GM18498 (cell line): ENCODE measurements around the gene EMID1.
"Not testable (repeated sequence)": the region's sequence is repeated elsewhere in the genome, so short reads cannot be mapped to it uniquely, and the experiment has no call there.

Experiments
- ATAC-seq: cut with Tn5 transposase; IDR thresholded peaks from one replicate; pipeline ENCODE4 v1.9.1; 2021; ENCODE audit warnings: mild to moderate bottlenecking, moderate library complexity; ENCODE audit not compliant: unreplicated experiment

EMID1 gene

DNA sequence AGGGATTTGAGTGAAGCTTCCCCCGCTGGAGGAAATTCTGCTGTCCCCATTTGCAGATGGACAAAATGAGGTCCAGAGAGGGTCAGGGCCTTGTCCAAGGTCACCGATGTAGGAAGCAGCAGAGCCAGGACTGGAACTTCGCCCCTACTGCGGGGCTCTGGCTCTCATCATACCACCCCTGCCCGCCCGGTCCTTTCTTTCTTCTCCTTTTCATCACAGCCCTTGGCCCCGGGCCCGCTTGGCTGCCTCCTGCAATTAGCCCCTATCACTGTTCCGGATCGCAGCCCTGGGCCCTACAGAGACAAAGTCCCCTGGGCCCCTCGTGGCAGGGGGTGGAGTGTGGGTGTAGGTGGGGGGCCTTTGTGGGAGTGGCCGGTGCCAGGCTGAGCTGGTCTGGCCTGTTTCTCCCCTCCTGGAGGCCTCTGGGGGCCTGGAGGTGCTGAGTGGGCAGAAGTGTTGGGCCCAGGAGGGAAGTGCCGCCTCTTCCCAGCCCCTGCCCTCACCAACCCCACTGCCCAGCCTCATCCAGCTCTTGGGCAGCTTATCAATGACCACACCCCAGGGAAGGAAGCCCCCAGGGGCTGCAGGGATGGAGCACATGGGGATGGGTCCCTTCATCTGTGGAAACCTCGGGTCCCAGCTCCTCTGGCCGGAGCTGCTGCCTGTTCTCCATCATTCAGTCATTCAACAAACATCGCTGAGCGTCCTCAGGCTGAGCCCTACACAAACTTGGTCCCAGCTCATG is 3.4 kb downstream of the EMID1 start:
- ATAC-seq: no peak

DNA sequence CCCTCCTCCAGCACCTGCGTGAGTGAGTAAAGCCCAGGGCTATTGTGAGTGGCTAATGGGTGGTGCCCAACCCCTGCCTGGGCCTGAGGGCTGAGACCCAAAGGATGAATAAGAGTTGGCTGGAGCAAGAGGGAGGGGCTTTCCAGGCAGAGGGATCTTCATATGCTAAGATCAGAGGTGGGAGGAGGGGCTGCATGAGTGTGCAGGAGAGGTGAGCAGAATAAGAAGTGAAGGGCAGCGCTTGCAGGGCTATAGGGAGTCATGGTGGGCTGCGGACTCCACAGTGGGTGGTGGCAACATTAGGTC is 3.9 kb downstream of the EMID1 start:
- no peak for ATAC-seq

- no peak for ATAC-seq
Measured at GRCh38 chr22:29211066-29211465, 5.4 kb downstream of the EMID1 start.

DNA sequence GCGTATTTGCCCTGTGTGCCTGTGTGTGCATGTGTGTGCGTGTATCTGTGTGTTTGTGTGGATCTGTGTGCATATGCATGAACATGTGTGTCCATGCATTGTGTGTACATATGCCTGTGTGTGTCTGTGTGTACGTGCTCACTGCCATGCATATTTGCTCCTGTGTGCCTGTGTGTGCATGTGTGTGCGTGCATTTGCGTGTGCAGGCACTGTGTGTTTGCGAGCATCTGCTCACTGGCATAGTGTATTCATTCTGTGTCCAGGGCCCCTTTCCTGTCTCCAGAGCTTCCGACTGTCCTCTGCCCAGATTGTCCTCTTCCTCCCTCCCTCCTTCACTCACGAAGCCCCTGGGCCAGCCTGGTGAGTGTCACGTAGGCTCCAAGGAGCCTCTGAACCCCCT is 5.8 kb downstream of the EMID1 start:
- ATAC-seq: no peak

- no peak for ATAC-seq
Measured at GRCh38 chr22:29212743-29213142, 7.0 kb downstream of the EMID1 start.

GRCh38 chr22:29213493-29213892 is 7.8 kb downstream of the EMID1 start:
- ATAC-seq: no peak

GRCh38 chr22:29214232-29214631 is 8.5 kb downstream of the EMID1 start:
- ATAC-seq: no peak

GRCh38 chr22:29215012-29215860 is 9.5 kb downstream of the EMID1 start:
- no peak for ATAC-seq

- no peak for ATAC-seq
Measured at GRCh38 chr22:29216011-29216872, 10.5 kb downstream of the EMID1 start.

- ATAC-seq: no peak
Measured at GRCh38 chr22:29216873-29217666, 11.4 kb downstream of the EMID1 start.

GRCh38 chr22:29217827-29218757 is 12.4 kb downstream of the EMID1 start:
- ATAC-seq: no peak

- ATAC-seq: no peak
Measured at GRCh38 chr22:29218758-29219408, 13.2 kb downstream of the EMID1 start.

DNA sequence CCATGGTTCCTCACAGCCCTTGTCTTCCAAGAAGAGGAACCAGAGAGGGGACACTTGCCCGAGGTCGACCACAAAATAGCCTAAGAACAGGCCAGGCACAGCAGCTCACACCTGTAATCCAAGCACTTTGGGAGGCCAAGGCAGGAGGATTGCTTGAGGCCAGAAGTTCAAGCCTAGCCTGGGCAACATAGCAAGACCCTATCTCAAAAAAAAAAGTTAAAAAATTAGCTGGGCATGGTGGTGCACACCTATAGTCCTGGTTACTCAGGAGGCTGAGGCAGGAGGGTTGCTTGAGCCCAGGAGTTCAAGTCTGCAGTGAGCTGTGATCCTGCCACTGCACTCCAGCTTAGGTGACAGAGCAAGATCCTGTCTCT is 13.7 kb downstream of the EMID1 start:
- ATAC-seq: not testable (repeated sequence)

DNA sequence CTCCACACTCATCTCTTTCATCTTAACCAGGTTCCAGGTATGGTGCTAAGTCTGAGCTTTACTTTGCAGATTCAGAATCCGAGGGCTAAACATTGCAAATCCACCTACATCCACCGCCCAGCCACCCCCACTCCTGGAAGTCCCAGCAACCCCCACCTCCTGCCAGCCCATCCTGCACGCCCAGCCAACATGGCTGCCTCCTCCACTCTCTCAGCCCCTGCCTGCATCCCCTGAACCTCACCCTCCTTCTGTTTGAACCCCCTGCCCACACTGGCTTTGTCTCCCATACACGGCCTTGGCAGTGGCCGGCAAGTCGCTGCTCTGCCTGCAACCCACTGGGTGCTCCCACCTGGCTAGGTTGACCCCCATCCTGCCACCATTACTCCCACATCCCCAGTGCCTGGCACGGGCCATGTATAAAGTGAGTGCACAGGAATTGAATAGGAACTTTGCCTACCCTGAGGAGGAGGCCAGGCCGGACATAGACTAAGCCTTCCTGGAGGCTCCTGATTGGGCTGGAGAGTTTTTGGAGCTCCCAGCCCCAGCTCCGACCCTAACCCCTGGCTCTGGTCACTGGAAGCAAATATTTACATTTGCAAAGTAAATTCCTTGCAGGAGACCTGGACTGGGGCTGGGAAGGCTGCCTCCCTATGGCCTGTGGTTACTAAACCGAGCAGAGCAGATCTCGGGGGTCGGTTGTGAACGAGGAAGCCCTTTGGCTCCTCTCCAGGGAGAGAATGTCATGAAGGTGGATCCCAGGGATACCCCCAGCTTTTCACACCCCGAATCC is 14.4 kb downstream of the EMID1 start:
- no peak for ATAC-seq

- ATAC-seq: no peak
Measured at GRCh38 chr22:29224121-29224858, 18.6 kb downstream of the EMID1 start.

GRCh38 chr22:29224859-29225410 is 19.2 kb downstream of the EMID1 start:
- no peak for ATAC-seq

DNA sequence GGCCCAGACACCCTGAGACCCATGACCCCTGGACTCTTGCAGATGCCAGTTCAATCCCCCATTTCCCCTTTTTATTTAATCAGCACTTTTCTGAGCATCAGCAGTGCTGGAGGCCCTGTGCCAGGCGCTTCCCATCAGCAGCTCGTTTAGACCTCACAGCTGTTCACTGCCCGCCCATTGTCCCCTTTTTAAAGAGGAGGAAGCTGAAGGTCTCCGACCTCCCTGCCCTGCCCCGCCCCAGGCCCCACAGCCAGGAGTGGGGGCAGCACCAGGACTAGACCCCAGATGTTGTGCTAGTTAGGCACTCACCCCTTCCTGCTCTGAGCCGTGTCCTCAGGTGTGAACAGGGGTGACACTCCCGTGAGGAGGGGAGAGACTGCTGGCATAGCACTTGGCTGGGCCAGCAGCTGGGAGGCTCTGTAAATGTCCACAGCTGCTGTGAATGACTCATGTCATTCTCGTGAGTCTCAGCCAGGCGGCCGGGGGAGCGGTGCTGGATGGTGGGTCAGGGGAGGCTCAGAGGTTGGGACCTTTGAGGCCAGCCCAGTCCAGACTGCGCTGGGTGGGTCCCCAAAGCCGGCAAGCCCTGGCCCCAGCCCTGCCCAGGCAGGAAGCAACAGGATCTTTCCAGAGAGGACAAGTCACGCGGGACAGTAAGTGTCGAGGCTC is 19.9 kb downstream of the EMID1 start:
- ATAC-seq: no peak
